SK-N-SH (cell line): ENCODE measurements around the gene EOGT.

Source experiments
- MEF2A ChIP-seq: IDR thresholded peaks from 2 replicates; pipeline ENCODE4 v1.4.0; 2012; ENCODE audit warnings: low read depth, borderline replicate concordance
- NFIC ChIP-seq: IDR thresholded peaks from 2 replicates; pipeline ENCODE4 v1.4.0; 2012; ENCODE audit warnings: borderline replicate concordance
- SIN3A ChIP-seq: IDR thresholded peaks from 2 replicates; pipeline ENCODE4 v1.6.1; 2012; ENCODE audit warnings: low read depth, mild to moderate bottlenecking, low read length, moderate library complexity, borderline replicate concordance
- TAF1 ChIP-seq: IDR thresholded peaks from 2 replicates; pipeline ENCODE4 v1.6.1; 2012; ENCODE audit warnings: low read depth, mild to moderate bottlenecking, low read length, moderate library complexity, borderline replicate concordance

- TF ChIP-seq SIN3A: no peak
- no peak for TF ChIP-seq TAF1
- TF ChIP-seq NFIC: no peak
- no peak for TF ChIP-seq MEF2A
Measured at GRCh38 chr3:68963376-68963775, 50.1 kb downstream of the EOGT start.
